ENCODE results near the gene PALLD.

DNA sequence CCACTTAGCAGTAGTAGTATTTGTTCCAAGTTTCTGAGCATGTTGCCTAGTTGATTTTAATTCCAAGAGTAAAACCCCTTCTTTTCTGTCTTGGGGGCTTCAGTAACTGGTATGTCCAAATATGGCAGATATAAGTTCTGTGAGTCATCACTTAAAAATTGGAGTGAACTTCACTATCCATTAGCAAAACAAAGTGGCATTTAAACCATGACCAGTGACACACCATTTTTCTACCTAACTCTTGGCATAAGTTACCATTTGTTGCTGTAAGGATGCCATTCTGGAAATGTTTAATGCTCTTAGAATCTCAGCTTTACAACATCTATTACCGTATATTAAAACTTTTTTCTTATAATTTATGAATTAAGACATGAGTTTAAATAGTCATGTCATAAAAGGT is 411.2 kb downstream of the PALLD start:
- TF ChIP-seq, protein P1, sequence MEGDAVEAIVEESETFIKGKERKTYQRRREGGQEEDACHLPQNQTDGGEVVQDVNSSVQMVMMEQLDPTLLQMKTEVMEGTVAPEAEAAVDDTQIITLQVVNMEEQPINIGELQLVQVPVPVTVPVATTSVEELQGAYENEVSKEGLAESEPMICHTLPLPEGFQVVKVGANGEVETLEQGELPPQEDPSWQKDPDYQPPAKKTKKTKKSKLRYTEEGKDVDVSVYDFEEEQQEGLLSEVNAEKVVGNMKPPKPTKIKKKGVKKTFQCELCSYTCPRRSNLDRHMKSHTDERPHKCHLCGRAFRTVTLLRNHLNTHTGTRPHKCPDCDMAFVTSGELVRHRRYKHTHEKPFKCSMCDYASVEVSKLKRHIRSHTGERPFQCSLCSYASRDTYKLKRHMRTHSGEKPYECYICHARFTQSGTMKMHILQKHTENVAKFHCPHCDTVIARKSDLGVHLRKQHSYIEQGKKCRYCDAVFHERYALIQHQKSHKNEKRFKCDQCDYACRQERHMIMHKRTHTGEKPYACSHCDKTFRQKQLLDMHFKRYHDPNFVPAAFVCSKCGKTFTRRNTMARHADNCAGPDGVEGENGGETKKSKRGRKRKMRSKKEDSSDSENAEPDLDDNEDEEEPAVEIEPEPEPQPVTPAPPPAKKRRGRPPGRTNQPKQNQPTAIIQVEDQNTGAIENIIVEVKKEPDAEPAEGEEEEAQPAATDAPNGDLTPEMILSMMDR (IDR thresholded peaks at IDR 0.05; ENCODE audit: borderline replicate concordance, extremely low read depth, low read length, poor library complexity, severe bottlenecking) = no peak
- TF ChIP-seq EZH2 (IDR thresholded peaks at IDR 0.05; ENCODE audit: borderline replicate concordance, low read depth, low read length, severe bottlenecking) = no peak
